Astrocyte of the spinal cord (primary cell): Measurements from ENCODE around the gene FPR3.

Source experiments
- DNase-seq: peaks from one replicate; pipeline ENCODE4 v3.0.0; 2011; ENCODE audit warnings: low read depth, low spot score
- H3K4me3 ChIP-seq: 2 replicates; pipeline ENCODE4 v1.5.1; 2011; ENCODE audit warnings: low read depth, mild to moderate bottlenecking, low read length, moderate library complexity
- in situ Hi-C: cut with HindIII; loops from 2 replicates; pipeline ENCODE4 v1.10.0; 2017; ENCODE audit warnings: low sequenced_read_pairs
- TF ChIP-seq, protein P1 (sequence below): IDR thresholded peaks from 2 replicates; pipeline ENCODE4 v1.5.1; 2012; ENCODE audit warnings: low read depth, mild to moderate bottlenecking, low read length, inconsistent platforms

FPR3 gene

DNA sequence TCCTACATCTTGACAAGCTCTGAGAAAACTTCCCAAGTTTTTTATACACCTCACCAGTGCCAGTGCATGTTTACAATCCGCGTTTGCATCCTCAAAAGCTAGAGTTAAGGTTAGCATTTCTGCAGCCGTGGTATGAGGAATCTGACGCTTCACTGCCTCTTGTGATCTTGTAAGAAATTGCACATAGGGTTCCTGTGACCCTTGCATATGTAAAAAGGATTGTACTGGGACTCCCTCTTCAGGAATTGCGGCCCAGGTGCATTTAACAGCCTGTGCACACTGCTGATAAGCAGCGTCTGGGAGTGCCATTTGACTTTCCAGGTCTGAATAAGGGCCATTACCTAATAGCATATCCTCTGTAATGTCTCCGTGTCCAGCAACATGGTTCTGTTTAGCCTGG, 15.3 kb downstream of the FPR3 start:
- no peak for DNase-seq
- H3K4me3 ChIP-seq = no peak overlapping the region
- in situ Hi-C loops = no loop called here
- TF ChIP-seq, protein P1, sequence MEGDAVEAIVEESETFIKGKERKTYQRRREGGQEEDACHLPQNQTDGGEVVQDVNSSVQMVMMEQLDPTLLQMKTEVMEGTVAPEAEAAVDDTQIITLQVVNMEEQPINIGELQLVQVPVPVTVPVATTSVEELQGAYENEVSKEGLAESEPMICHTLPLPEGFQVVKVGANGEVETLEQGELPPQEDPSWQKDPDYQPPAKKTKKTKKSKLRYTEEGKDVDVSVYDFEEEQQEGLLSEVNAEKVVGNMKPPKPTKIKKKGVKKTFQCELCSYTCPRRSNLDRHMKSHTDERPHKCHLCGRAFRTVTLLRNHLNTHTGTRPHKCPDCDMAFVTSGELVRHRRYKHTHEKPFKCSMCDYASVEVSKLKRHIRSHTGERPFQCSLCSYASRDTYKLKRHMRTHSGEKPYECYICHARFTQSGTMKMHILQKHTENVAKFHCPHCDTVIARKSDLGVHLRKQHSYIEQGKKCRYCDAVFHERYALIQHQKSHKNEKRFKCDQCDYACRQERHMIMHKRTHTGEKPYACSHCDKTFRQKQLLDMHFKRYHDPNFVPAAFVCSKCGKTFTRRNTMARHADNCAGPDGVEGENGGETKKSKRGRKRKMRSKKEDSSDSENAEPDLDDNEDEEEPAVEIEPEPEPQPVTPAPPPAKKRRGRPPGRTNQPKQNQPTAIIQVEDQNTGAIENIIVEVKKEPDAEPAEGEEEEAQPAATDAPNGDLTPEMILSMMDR = no peak

DNA sequence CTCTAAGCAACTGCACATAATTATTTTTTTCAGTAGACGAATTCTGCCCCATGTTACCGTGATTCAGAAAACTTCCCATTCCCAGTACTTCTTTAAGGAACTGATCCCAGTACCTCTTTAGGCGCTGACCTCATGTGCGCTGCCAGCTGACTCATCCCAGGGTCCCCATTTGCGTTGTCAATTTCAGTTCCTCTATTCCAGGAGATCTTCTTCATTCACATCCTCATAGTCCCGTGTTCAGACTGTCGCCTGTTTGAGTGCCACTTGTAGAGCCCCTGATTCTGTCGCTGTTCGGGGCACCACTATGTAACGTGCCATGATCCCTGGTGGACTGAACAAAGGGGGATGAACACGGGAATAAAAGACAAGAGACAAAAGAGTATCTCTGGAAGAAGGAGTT, 16.4 kb downstream of the FPR3 start:
- no peak overlapping the region for H3K4me3 ChIP-seq
- DNase-seq = no peak
- in situ Hi-C loops = no loop called here
- TF ChIP-seq, protein P1 = no peak

DNA sequence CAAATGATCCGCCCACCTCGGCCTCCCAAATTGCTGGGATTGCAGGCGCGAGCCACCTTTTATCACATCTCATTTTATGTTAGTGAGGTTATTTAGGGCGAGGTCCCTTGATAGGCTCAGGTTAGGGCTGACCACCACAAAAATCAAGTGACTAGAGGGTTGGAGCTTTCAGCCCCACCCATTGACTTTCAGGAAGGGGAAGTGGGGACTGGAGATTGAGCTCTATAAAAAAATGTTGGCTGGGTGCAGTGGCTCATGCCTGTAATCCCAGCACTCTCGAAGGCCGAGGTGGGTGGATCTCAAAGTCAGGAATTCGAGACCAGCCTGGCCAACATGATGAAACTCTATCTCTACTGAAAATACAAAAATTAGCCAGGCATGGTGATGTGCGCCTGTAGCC, 20.1 kb downstream of the FPR3 start:
- no peak for DNase-seq
- TF ChIP-seq, protein P1 = no peak
- no peak overlapping the region for H3K4me3 ChIP-seq
- in situ Hi-C loops = no loop called here

DNA sequence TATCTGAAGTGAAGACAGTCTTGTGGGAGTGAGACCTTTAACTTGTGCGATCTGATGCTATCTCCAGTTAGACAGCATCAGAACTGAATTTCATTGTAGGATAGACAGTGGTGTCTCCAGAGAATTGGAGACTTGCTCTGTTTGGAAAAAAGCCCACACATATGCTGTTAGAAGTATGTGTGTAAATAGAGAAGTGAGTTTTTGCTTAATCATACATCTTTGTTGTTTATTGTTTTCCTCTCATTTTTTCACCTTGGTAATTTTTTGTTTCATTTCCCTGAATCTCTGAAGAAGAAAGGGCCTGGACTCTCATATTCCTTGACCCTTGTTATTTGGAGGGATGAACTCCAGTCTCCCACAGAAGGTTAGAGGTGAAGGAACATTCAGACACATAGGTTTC, 21.8 kb downstream of the FPR3 start:
- no peak for DNase-seq
- H3K4me3 ChIP-seq = no peak overlapping the region
- in situ Hi-C loops = no loop called here
- TF ChIP-seq, protein P1 = no peak

DNA sequence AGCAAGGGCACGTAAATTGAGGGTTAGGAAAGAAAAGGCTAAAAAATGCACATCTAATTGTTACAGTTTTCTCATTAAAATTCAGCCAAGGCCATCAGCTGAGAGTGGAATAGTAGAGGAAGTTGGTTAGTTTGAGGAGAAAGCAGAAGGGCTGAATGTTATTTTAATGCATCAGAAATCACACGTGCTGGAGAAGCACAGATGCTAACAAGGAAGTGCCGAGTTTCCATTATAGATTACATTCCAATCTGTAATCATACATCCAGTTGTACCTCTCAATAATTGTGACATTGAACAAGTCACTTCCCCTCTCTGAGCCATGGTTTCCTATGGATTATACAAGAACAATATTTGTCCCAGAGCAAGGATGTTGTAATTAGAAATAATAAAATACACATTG, 25.1 kb downstream of the FPR3 start:
- in situ Hi-C loops = no loop called here
- DNase-seq = no peak
- H3K4me3 ChIP-seq = no peak overlapping the region
- TF ChIP-seq, protein P1 = no peak

DNA sequence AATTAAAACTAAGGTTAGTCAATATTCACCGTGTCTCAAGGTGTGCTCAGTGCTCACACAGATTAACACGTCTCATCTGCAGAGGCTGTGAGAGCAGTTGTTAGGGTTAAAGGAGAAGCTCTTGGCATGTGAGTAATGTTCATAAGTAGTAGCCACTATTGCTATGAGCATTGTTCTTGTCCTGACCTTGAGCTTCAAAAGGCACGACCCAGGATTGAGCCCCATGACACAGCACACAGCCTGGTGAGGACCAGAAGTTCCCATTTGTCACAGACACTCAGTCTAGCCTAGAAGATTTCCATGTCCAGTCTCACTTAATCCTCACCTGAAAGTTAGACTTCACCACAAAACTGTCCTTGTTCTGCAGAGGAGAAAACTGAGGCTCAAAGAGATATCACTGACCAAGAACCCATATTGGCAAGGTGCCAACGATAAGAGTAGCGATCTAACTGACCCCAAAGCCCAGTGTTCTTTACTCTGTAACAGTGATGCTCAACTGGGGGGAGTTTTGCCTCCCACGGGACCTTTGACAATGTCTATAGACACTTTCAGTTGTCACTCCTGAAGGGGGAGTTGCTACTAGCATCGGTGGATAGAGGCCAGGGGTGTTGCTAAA, 26.0 kb downstream of the FPR3 start:
- TF ChIP-seq, protein P1 = no peak
- in situ Hi-C loops = no loop called here
- DNase-seq = no peak
- H3K4me3 ChIP-seq = no peak overlapping the region

DNA sequence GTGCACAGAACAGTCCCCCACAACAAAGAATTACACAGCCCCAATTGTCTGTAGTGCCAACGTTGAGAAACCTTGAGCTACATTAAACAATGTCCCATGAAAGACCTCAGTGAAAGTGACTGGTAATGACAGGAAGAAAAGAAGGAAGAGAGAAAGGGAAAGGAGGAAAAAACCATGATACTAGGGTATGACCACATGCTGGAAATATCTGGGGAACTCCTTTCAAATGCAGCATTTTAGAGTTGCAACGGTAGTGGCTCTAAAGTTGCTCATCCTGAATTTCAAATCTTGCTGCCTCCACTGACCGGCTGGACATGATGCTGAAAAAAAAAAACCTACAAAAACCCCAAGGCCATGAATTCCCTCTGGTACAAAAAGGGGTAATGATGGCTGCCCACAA, 26.5 kb downstream of the FPR3 start:
- H3K4me3 ChIP-seq = no peak overlapping the region
- in situ Hi-C loops = no loop called here
- DNase-seq = no peak
- TF ChIP-seq, protein P1 = no peak
